ENCODE measurements around the gene ARHGAP9. TPM values are rescaled to one million over a fixed set of nuclear protein-coding genes. Genes with fewer than 3 reads are reported as not detected.

ARHGAP9 gene
- total and polyA plus RNA-seq, 8 donors = 2.3 to 28.1 (median 6.7) TPM; not detected in 1

GRCh38 chr12:57452937-57453509 is 26.6 kb downstream of the ARHGAP9 start:
- Histone ChIP-seq H3K4me1 (peaks cover 0 to 18% (median 5%) of the 10 kb centered on the region in 4 donors), H3K9me3 (no peaks in the 10 kb centered on the region), H3K27ac (peak overlapping the region in 1 of 5 donors; percentile 52), H3K4me3 (no peak overlapping the region), H3K27me3 (peaks cover 0 to 26% (median 0%) of the 10 kb centered on the region in 3 donors), H3K36me3 (no peaks in the 10 kb centered on the region)
- intact Hi-C loops (cut with DNase I; ENCODE audit: low total_unique reads) = loop anchor here (5.0 kb wide), 1 partner anchor 146 kb away; no protein-coding TSS in a partner anchor
- peak; percentile 82 to 90 for DNase-seq
- TF ChIP-seq POLR2A (IDR thresholded peaks at IDR 0.05) (no peak), POLR2AphosphoS5 (IDR thresholded peaks at IDR 0.05) (peak in 1 of 3 donors; percentile 48)
- TF ChIP-seq, protein P1, sequence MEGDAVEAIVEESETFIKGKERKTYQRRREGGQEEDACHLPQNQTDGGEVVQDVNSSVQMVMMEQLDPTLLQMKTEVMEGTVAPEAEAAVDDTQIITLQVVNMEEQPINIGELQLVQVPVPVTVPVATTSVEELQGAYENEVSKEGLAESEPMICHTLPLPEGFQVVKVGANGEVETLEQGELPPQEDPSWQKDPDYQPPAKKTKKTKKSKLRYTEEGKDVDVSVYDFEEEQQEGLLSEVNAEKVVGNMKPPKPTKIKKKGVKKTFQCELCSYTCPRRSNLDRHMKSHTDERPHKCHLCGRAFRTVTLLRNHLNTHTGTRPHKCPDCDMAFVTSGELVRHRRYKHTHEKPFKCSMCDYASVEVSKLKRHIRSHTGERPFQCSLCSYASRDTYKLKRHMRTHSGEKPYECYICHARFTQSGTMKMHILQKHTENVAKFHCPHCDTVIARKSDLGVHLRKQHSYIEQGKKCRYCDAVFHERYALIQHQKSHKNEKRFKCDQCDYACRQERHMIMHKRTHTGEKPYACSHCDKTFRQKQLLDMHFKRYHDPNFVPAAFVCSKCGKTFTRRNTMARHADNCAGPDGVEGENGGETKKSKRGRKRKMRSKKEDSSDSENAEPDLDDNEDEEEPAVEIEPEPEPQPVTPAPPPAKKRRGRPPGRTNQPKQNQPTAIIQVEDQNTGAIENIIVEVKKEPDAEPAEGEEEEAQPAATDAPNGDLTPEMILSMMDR (IDR thresholded peaks at IDR 0.05) = peak in 5 of 7 experiments; percentile 83 to 92 (median 90)
- 4 to 29% (median 23%) methylated on average over 4 to 7 of the region's 7 CpGs for WGBS, 5 donors

GRCh38 chr12:57452181-57452936 is 27.3 kb downstream of the ARHGAP9 start:
- 30 to 46% (median 34%) methylated on average over 5 to 9 of the region's 9 CpGs for WGBS, 5 donors
- Histone ChIP-seq H3K36me3 (no peaks in the 10 kb centered on the region), H3K4me1 (peaks cover 0 to 18% (median 5%) of the 10 kb centered on the region in 4 donors), H3K4me3 (no peak overlapping the region), H3K27me3 (peaks cover 0 to 26% (median 0%) of the 10 kb centered on the region in 3 donors), H3K9me3 (no peaks in the 10 kb centered on the region), H3K27ac (peak overlapping the region in 1 of 5 donors; percentile 52)
- intact Hi-C loops (cut with DNase I; ENCODE audit: low total_unique reads) = loop anchor here (5.0 kb wide), 1 partner anchor 145 kb away; no protein-coding TSS in a partner anchor
- no peak for TF ChIP-seq POLR2A (IDR thresholded peaks at IDR 0.05)
- TF ChIP-seq, protein P1 (IDR thresholded peaks at IDR 0.05) = no peak
- TF ChIP-seq EP300 (IDR thresholded peaks at IDR 0.05) = no peak
- TF ChIP-seq POLR2AphosphoS5 (IDR thresholded peaks at IDR 0.05) = no peak
- peak in 1 of 2 donors; percentile 77 for DNase-seq

DNA sequence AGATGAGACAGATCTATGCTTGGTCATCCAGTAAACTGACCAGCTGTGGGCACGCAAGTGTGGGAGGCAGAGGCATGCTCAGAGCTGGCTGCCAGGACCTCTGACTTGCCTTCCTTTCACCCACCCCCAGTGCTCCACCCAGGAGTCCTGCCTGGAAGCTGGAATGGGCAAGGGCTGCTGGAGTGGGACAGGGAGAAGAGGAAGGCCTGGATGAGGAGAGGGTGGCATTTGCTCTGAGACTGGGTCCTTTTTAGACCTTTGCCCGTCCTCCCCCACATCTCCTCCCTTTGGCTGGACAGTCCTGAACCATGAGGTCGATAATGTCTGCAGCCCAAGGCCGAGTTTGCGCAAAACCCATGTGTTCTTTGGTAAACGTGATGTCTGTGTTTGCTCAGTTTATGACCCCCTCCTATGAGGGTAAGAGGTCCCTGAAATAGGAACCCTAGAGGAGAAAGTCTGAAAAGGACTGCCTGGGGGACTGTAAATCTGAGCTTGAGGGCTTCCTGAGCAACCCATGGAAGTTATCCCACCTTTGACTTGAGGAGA is 28.4 kb downstream of the ARHGAP9 start:
- Histone ChIP-seq H3K4me3 (no peak overlapping the region), H3K36me3 (no peaks in the 10 kb centered on the region), H3K27ac (no peak overlapping the region), H3K4me1 (peaks cover 0 to 17% (median 5%) of the 10 kb centered on the region in 4 donors), H3K27me3 (peaks cover 0 to 23% (median 0%) of the 10 kb centered on the region in 3 donors), H3K9me3 (no peaks in the 10 kb centered on the region)
- intact Hi-C loops (cut with DNase I; ENCODE audit: low total_unique reads) = loop anchor here (5.0 kb wide), 1 partner anchor 144 kb away; no protein-coding TSS in a partner anchor
- TF ChIP-seq EP300 (IDR thresholded peaks at IDR 0.05) = no peak
- TF ChIP-seq, protein P1 (IDR thresholded peaks at IDR 0.05) = no peak
- TF ChIP-seq POLR2AphosphoS5 (IDR thresholded peaks at IDR 0.05) = no peak
- no peak for TF ChIP-seq POLR2A (IDR thresholded peaks at IDR 0.05)
- no peak for DNase-seq
- 57 to 73% (median 64%) methylated on average over 6 of the region's 6 CpGs for WGBS, 5 donors

DNA sequence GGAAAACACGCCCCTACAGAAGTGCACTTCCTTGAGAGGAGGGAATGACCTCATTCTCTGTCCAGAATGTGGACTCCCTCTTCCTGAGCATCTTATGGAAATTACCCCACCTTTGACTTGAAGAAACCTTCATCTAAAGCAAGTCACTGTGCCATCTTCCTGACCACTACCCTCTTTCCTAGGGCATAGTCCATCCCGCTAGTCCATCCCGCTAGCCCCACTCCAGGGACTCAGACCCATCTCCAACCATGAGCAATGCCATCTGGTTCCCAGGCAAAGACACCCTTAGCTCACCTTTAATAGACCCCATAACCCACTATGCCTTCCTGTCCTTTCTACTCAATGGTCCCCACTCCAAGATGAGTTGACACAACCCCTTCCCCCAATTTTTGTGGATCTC is 29.6 kb downstream of the ARHGAP9 start:
- no peak overlapping the region for H3K27ac ChIP-seq
- DNase-seq = no peak
- peaks cover 0 to 12% (median 0%) of the 10 kb centered on the region in 3 donors for H3K27me3 ChIP-seq
- H3K4me1 ChIP-seq = peaks cover 0 to 9% (median 3%) of the 10 kb centered on the region in 4 donors
- intact Hi-C loops (cut with DNase I; ENCODE audit: low total_unique reads) = loop anchor here (5.0 kb wide), 1 partner anchor 143 kb away; no protein-coding TSS in a partner anchor
- H3K4me3 ChIP-seq = no peak overlapping the region
- 78 to 98% (median 92%) methylated on average over 3 of the region's 3 CpGs for WGBS, 5 donors
- H3K36me3 ChIP-seq = no peaks in the 10 kb centered on the region
- no peak for TF ChIP-seq POLR2AphosphoS5 (IDR thresholded peaks at IDR 0.05)
- no peak for TF ChIP-seq EP300 (IDR thresholded peaks at IDR 0.05)
- no peak for TF ChIP-seq POLR2A (IDR thresholded peaks at IDR 0.05)
- TF ChIP-seq, protein P1 (IDR thresholded peaks at IDR 0.05) = no peak
- H3K9me3 ChIP-seq = no peaks in the 10 kb centered on the region

Measured in stomach (tissue), 9 donors.